ENCODE measurements around the gene EBF3.

EBF3 gene

DNA sequence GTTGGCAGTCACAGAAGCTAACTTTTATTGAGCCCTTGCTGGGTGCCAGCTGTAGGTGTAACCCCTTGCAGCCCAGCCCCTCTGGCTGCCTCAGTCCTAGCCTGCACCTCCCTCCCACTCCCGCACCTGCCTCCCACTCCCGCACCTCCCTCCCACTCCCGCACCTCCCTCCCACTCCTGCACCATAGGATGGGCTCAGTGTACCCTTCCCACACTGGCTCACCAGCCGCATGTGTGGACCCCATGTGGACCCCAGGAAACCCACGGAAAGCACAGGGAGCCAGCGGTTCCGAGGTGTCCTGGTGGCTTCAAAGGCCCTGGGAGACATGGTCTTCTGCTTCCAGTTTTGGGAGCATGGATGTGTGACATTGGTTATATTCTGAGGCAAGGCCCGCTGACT, 132.9 kb downstream of the EBF3 start:
- DNase-seq = no peak

- no peak for DNase-seq
These were observed 138.2 kb downstream of the EBF3 start for GRCh38 chr10:129825826-129826225.

- no peak for DNase-seq
These were observed 138.9 kb downstream of the EBF3 start for GRCh38 chr10:129825221-129825620.

DNA sequence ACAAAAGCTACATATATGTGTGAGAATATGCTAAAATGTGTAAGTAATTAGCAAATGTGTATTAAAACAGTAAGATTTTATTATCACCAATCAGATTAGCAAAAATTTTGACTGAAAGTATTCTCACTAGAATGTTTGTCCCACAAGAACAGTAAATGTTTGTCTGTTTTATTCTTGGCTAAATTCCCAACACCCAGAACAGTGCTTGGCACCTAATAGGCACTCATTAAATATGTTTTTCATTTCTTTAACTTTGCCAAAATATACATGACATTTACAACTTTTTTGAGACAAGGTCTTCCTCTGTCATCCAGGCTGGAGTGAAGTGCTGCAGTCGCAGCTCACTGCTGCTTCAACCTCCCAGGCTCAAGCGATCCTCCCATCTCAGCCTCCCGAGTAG, 143.6 kb downstream of the EBF3 start:
- DNase-seq = no peak

- DNase-seq = no peak
These were observed 147.4 kb downstream of the EBF3 start for GRCh38 chr10:129816656-129817045.

DNA sequence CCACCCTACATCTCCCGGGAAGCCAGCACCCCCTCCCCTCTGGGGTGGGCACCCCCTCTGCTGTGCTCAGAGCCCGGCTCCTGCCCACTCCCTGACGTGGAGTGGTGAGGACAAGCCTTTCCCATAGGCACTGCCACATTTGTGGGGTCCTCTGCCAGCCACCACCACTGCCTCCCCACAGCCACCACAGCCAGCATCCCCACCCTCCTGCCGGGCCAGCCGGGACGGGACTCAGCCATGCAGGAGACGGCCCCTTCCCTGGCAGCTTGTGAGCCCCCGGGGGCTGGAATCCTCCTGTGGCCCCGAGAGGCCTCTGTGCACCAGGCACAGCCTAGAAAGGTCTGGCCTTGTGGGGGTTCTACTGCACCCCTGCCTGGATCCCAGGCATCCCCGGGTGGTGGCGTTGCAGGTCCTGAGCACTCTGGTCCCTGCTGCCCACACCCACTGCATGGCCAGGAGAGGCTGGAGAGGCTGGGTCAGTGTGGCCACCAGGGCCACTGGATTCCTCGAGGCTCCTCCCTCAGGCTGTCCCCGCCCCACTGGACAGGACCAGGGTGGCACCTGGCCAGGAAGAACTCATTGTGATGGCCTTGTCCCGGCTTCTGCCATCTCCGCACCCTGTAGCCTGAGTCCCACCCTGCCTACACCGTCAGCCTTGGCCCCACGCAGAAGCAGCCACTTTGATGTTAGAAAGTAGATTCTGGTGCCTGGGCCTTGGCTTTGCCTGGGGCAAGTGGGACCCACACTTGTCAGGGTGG, 148.0 kb downstream of the EBF3 start:
- DNase-seq = no peak

- no peak for DNase-seq
These were observed 149.1 kb downstream of the EBF3 start for GRCh38 chr10:129814681-129815646.

DNA sequence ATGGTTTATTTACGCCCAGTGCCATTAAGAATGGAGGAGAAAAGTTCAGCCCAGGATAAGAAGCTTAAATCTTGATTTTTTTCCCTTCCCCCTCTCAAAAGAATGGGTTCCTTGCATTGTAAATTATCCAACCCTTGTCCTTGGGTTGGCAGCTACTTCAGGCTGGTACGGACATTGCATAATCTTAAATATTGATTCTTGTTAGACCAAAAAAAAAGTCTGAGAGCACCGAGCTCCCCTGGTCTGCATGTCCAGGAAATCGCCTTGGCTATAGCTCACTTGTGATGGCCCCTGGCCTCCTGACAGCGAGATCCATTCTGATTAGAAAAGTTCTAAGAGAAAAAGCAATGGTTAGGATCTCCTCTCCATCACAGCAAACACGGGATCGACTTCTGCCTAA, 151.7 kb downstream of the EBF3 start:
- DNase-seq = no peak

DNA sequence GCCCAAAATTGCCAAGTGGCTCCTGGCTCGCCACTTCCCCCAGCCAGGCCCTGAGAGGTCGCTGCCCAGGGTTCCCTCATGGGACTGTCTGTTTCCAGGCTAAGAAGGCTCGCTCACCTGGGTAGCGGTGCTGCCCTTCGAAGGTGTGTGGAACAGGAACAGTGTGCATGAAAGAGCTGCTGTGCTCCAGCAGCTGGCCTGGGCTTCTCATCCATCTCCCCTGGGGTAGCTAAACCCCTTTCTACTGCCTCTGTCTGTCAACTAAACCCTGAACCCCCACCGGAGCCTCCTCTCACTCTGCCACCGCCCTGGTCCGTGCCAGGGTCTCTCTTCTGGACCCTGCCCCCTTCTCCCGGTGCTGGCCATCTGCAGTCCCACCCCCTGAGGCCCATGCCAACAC, 152.9 kb downstream of the EBF3 start:
- DNase-seq = no peak

GRCh38 chr10:129809841-129810240, 154.2 kb downstream of the EBF3 start:
- DNase-seq = no peak

DNA sequence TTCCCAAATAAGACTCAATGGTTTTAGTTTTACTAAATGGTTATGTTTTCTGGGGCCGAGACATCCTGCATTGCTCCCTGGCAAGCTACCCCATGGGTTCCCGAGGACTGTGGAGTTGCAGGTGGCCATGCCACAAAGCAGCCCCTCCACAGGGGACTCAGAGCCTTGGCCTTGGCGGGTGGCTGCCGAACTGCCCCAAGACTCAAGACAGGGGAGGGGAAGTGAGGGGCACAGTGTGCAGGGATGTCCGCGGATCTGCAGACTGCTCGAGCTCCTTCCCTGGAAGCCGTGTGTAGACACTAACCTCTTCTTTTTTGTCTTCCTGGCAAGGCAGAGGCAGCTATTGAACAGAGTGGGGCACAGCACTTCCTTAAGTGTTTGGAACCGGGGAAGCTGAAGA, 154.6 kb downstream of the EBF3 start:
- DNase-seq = no peak

- DNase-seq = no peak
These were observed 155.7 kb downstream of the EBF3 start for GRCh38 chr10:129808092-129808983.

DNA sequence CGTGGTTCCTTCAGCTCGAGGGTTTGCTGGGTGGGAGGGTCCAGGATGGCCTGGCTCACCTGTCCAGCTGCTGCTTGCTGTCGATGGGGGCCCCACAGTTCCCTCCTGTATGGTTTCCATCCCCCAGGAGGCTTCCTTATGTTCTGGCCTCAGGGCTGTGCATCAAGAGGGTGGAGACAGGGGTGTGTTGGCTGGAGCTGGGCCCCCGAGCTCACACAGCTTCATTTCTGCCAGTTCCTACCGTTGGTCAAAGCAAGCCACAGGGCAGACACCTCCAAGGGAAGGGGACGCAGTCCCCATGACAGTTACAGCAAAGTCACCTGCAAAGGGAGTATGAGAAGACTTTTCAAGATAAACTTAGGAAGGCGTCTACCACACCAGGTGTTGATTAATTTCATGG, 156.9 kb downstream of the EBF3 start:
- DNase-seq = no peak

DNA sequence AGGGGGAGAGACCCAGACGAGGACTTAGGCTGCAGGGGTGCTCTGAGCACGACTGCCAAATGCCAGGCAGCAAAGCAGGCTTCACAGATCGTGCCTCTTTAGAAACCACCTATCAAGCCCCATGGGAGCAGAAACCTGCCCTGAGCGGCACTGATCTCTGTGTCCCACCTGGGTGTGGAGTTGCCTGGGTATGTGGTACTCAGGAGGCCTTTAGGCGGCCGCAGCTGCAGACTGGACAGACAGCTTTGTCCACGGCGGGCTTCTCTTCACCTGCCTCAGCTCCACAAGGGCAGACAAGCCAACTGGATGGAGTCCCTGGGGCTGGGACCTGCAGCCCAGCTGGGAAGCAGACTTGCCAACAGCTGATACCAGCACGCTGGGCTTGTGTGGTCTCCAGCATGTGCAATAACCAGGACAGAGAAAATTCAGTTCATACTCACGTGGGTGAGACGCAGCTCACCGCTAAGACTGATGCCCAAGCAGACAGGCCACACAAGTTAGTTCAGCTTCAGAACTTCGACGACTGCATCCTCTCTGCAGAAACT, 163.2 kb downstream of the EBF3 start:
- no peak for DNase-seq

GRCh38 chr10:129799942-129800341, 164.1 kb downstream of the EBF3 start:
- DNase-seq = no peak

DNA sequence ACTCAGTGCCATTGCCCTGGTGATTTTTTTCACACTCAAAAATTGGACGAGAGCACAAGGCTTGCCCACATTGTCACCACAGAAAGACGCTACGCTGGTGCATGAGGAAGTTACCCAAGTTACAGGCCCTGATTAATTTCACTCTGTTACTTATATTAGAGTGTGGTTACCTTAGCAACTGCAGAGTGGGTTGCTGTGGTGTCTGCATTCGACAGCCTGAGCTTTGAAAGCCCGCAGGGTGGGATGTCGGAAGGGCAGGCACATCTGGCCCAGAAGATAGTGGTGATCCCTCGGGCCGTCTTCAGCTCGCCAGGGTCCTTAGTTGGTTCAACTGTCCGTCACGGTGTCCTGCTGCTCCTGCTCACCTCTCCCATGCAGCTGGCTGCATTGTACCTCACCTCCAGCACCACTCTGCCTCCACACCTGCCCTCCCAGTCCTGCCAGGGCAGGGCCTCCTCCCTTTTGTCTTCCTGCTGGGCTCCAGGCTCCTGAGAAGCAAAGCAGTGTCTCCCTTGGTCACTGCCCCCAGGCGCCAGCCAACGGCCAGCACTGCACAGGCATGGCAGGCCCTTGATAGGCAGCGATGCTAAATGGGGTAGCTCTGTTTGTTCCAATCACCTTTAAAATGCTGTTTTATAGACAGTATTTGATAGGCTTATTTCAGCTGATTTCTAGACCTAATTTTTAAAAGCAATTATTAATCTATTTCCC, 167.2 kb downstream of the EBF3 start:
- DNase-seq = no peak

GRCh38 chr10:129793996-129794395, 170.1 kb downstream of the EBF3 start:
- no peak for DNase-seq

GRCh38 chr10:129793479-129793878, 170.6 kb downstream of the EBF3 start:
- DNase-seq = no peak

- DNase-seq = no peak
These were observed 171.2 kb downstream of the EBF3 start for GRCh38 chr10:129792864-129793263.

DNA sequence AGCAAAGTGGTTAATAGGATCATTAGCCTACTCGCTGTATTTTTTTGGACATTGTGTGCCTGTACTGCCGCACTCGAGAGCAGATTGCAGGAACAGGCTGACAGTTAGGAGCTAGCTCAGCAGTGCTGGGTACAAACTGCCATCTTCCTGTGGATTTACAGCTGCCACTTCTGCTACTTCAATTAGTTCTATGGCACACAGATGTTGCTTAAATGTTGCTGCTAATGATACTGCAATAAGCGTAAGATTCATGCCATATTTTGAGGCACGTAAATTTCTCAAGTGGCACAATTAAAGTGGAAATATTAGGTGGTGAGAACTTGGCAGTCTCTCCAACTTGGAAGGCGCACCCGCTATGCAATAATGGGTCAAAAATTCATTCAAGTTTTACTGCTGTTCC, 171.9 kb downstream of the EBF3 start:
- no peak for DNase-seq

DNA sequence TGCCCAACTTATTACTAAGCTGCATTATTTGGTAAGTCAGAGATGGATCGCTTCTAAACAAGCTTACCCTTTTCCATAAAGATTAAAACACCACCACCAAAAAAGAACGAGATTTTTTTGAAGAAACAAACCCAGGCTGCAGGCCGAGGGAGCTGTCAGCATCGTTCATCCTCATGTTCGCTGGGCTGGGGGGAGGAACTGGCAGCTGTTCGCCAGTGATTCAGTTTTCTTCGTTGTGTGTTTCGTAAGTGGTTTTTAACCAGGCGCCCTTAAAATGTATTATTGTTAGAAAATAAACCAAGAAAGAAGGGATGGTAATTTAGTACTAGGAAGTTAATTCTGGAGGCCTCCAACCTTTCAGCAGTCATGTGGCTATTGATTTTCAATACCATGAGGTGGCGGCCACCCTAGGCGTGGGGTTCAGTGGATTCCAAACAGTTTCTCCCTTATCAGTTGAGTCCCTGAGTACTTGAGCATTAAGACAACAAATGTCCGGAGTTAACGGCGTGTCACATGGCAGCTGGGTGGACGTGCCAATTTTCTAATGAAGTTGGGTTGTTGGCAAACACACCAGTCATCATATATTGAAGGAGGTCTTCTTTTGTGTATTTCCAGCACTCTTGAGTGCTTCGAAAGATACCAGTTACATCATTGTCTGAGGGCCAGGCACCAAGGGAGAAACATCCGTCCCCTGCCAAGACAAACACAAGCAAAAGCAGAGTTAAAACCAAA, 173.2 kb downstream of the EBF3 start:
- no peak for DNase-seq
